ENCODE data around the gene OR2S2. TPM values are rescaled to one million over a fixed set of nuclear protein-coding genes. Genes with fewer than 3 reads are reported as not detected.
"Not testable (repeated sequence)": the region's sequence is repeated elsewhere in the genome, so short reads cannot be mapped to it uniquely, and the experiment has no call there.

OR2S2 gene
- total and polyA plus RNA-seq, 5 experiments from 2014 or later = not detected

- H3K36me3 Mint-ChIP-seq = peaks cover 0 to 3% (median 0%) of the 10 kb centered on the region in 3 donors
- H3K27ac Mint-ChIP-seq = peak overlapping the region; percentile 28 to 92 (median 80)
- H3K9me3 Mint-ChIP-seq = peaks cover 0 to 6% (median 0%) of the 10 kb centered on the region in 9 donors
- no peak for ATAC-seq
- no peaks in the 10 kb centered on the region for H3K27me3 Mint-ChIP-seq
- POLR2A ChIA-PET = interaction anchor here (0.6 to 1.2 kb wide), 2 partner anchors 29 to 35 kb away, joined by 3 to 4 read pairs; partner anchors contain the start of gene SPAAR
- peaks cover 35 to 67% (median 63%) of the 10 kb centered on the region in 4 donors for H3K4me1 Mint-ChIP-seq
- peak overlapping the region in 9 of 10 donors; percentile 24 to 73 (median 47) for H3K4me3 Mint-ChIP-seq
- DNase-seq = no peak
These were observed 19.2 kb downstream of the OR2S2 start for GRCh38 chr9:35938474-35939356.

DNA sequence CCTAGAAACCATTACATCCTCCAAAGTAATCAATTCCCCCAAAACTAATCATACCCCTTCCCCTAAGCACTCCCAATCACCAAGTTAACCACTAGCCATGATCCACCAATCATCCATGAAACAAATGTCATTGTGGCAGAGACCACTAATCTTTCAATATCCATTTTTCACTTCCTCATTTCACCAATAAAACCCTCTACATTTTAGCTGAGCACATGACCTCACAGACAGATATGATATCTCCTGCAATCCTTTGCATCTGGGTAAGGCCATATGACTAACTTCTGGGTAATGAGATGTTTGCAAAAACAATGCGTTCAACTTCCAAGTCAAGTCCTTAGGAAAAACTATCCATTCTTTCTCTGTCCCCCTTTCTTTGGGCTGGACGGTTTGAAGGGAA is 20.7 kb downstream of the OR2S2 start:
- peak overlapping the region in 2 of 10 donors; percentile 41 to 87 for H3K27ac Mint-ChIP-seq
- no peaks in the 10 kb centered on the region for H3K27me3 Mint-ChIP-seq
- peaks cover 0 to 3% (median 0%) of the 10 kb centered on the region in 3 donors for H3K36me3 Mint-ChIP-seq
- peaks cover 0 to 6% (median 0%) of the 10 kb centered on the region in 9 donors for H3K9me3 Mint-ChIP-seq
- POLR2A ChIA-PET = no interaction called here
- peak overlapping the region in 2 of 10 donors; percentile 10 to 28 for H3K4me3 Mint-ChIP-seq
- ATAC-seq (no peak), DNase-seq (no peak)
- peaks cover 33 to 70% (median 61%) of the 10 kb centered on the region in 4 donors for H3K4me1 Mint-ChIP-seq

DNA sequence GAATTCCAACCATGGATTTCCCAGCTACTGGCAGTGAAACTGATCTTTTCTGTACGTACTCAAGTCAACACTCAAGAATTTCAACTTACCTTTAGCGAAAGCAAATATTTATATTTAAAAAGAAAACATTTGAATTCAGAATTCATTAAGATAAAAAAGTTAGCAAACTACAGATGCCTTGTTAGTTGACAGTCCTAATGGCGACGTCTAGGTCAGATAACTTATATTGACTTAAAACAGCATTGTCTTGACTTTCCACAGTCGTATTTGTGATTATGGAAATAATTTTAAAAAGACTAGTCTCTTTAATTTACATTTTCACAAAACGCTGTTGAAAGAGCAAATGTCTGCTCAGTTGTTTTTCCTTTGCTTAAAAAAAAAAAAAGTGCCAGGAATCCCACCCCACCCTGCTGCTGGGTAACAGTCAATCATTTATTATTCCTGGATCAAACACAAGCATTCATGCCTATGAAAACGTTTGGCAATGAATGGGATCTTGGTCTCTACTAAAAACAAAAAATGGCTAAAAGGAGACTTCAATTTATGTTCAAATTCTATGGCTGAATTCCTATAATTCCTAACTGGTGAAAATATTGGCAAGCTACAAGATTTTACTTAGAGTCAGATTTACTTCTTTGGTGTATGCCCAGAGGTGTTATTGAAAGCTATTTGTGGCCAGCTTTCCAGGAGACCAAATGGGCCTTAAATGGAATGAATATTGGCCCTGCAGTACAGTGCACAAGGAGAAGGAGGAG is 22.0 kb downstream of the OR2S2 start:
- H3K36me3 Mint-ChIP-seq = peaks cover 0 to 3% (median 0%) of the 10 kb centered on the region in 3 donors
- DNase-seq (no peak), ATAC-seq (no peak)
- peak overlapping the region in 1 of 10 donors; percentile 28 for H3K4me3 Mint-ChIP-seq
- POLR2A ChIA-PET = no interaction called here
- H3K27me3 Mint-ChIP-seq = no peaks in the 10 kb centered on the region
- H3K9me3 Mint-ChIP-seq = peaks cover 0 to 6% (median 0%) of the 10 kb centered on the region in 9 donors
- no peak overlapping the region for H3K27ac Mint-ChIP-seq
- H3K4me1 Mint-ChIP-seq = peaks cover 27 to 63% (median 52%) of the 10 kb centered on the region in 4 donors

DNA sequence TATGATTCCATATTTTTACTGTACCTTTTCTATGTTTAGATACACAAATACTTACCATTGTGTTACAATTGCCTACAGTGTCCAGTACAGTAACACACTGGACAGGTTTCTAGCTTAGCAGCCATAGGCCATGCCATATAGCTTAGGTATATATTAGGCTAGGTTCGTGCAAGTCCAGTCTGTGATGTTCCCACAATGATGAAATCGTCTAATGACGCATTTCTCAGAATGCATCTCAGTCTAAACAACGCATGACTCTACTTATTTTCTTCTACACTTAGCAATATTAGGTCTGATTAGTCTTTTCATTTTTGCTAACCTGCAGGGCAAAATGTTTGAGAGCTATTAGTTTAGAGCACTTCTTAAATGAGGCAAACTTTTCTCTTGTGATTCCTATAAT is 22.7 kb downstream of the OR2S2 start:
- H3K27me3 Mint-ChIP-seq = no peaks in the 10 kb centered on the region
- DNase-seq = no peak
- POLR2A ChIA-PET = no interaction called here
- no peak overlapping the region for H3K27ac Mint-ChIP-seq
- H3K36me3 Mint-ChIP-seq = peaks cover 0 to 3% (median 0%) of the 10 kb centered on the region in 3 donors
- peaks cover 22 to 58% (median 46%) of the 10 kb centered on the region in 4 donors for H3K4me1 Mint-ChIP-seq
- H3K9me3 Mint-ChIP-seq = peaks cover 0 to 6% (median 0%) of the 10 kb centered on the region in 9 donors
- ATAC-seq = no peak
- no peak overlapping the region for H3K4me3 Mint-ChIP-seq

- H3K9me3 Mint-ChIP-seq, H3K27me3 Mint-ChIP-seq, ATAC-seq, H3K27ac Mint-ChIP-seq, DNase-seq, POLR2A ChIA-PET, H3K36me3 Mint-ChIP-seq, H3K4me3 Mint-ChIP-seq: not testable (repeated sequence)
- peaks cover 17 to 46% (median 34%) of the 10 kb centered on the region in 4 donors for H3K4me1 Mint-ChIP-seq
These were observed 23.9 kb downstream of the OR2S2 start for GRCh38 chr9:35934069-35934468.

GRCh38 chr9:35933550-35934067 is 24.3 kb downstream of the OR2S2 start:
- no peak for ATAC-seq
- Mint-ChIP-seq H3K27ac (no peak overlapping the region), H3K4me3 (no peak overlapping the region), H3K27me3 (no peaks in the 10 kb centered on the region), H3K9me3 (peaks cover 0 to 6% (median 0%) of the 10 kb centered on the region in 9 donors), H3K4me1 (peaks cover 15 to 41% (median 29%) of the 10 kb centered on the region in 4 donors), H3K36me3 (peaks cover 0 to 3% (median 0%) of the 10 kb centered on the region in 3 donors)
- DNase-seq = no peak
- POLR2A ChIA-PET = no interaction called here

GRCh38 chr9:35932735-35933134 is 25.2 kb downstream of the OR2S2 start:
- POLR2A ChIA-PET = interaction anchor here (0.6 kb wide), 1 partner anchor 26 kb away, joined by 3 read pairs; no protein-coding TSS in a partner anchor

GRCh38 chr9:35930989-35931388 is 27.0 kb downstream of the OR2S2 start:
- no peaks in the 10 kb centered on the region for H3K9me3 Mint-ChIP-seq
- ATAC-seq (no peak), DNase-seq (no peak)
- H3K36me3 Mint-ChIP-seq = no peaks in the 10 kb centered on the region
- peaks cover 2 to 23% (median 12%) of the 10 kb centered on the region in 4 donors for H3K4me1 Mint-ChIP-seq
- no peak overlapping the region for H3K4me3 Mint-ChIP-seq
- POLR2A ChIA-PET = no interaction called here
- H3K27ac Mint-ChIP-seq = no peak overlapping the region
- H3K27me3 Mint-ChIP-seq = no peaks in the 10 kb centered on the region

More at GRCh38 chr9:35932735-35933134, 25.2 kb downstream of the OR2S2 start:
- H3K36me3 Mint-ChIP-seq = peaks cover 0 to 3% (median 0%) of the 10 kb centered on the region in 3 donors
- peaks cover 0 to 6% (median 0%) of the 10 kb centered on the region in 9 donors for H3K9me3 Mint-ChIP-seq
- DNase-seq (peak in 2 of 10 donors; percentile 16 to 27), ATAC-seq (peak in 1 of 2 donors; percentile 62)
- peak overlapping the region in 1 of 10 donors; percentile 10 for H3K4me3 Mint-ChIP-seq
- peaks cover 8 to 33% (median 22%) of the 10 kb centered on the region in 4 donors for H3K4me1 Mint-ChIP-seq
- H3K27ac Mint-ChIP-seq = peak overlapping the region in 1 of 10 donors; percentile 30
- no peaks in the 10 kb centered on the region for H3K27me3 Mint-ChIP-seq

- peaks cover 0 to 2% (median 0%) of the 10 kb centered on the region in 5 donors for H3K27me3 Mint-ChIP-seq
- H3K9me3 Mint-ChIP-seq = no peaks in the 10 kb centered on the region
- DNase-seq (no peak), ATAC-seq (no peak)
- H3K36me3 Mint-ChIP-seq = no peaks in the 10 kb centered on the region
- POLR2A ChIA-PET = no interaction called here
- H3K4me3 Mint-ChIP-seq = no peak overlapping the region
- no peak overlapping the region for H3K27ac Mint-ChIP-seq
- peaks cover 2 to 23% (median 12%) of the 10 kb centered on the region in 4 donors for H3K4me1 Mint-ChIP-seq
These were observed 27.4 kb downstream of the OR2S2 start for GRCh38 chr9:35930521-35930920.

DNA sequence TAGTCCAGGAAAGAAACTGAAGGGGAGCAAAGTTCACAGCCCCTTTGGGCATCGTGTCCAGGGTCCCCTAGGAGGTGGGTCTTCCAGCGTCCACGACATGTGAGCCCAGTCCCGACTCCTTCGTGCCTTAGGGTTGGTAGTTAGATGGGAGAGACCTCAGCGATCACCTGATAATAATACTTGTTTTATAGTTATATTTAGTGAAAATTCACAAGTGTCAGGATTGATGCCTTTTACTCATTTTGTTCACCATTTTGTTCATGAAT is 28.6 kb downstream of the OR2S2 start:
- H3K4me1 Mint-ChIP-seq = peaks cover 2 to 23% (median 12%) of the 10 kb centered on the region in 4 donors
- H3K27ac Mint-ChIP-seq = no peak overlapping the region
- DNase-seq = no peak
- H3K36me3 Mint-ChIP-seq = no peaks in the 10 kb centered on the region
- no peak overlapping the region for H3K4me3 Mint-ChIP-seq
- no peaks in the 10 kb centered on the region for H3K9me3 Mint-ChIP-seq
- POLR2A ChIA-PET = no interaction called here
- ATAC-seq = no peak
- H3K27me3 Mint-ChIP-seq = peaks cover 0 to 2% (median 0%) of the 10 kb centered on the region in 5 donors

DNA sequence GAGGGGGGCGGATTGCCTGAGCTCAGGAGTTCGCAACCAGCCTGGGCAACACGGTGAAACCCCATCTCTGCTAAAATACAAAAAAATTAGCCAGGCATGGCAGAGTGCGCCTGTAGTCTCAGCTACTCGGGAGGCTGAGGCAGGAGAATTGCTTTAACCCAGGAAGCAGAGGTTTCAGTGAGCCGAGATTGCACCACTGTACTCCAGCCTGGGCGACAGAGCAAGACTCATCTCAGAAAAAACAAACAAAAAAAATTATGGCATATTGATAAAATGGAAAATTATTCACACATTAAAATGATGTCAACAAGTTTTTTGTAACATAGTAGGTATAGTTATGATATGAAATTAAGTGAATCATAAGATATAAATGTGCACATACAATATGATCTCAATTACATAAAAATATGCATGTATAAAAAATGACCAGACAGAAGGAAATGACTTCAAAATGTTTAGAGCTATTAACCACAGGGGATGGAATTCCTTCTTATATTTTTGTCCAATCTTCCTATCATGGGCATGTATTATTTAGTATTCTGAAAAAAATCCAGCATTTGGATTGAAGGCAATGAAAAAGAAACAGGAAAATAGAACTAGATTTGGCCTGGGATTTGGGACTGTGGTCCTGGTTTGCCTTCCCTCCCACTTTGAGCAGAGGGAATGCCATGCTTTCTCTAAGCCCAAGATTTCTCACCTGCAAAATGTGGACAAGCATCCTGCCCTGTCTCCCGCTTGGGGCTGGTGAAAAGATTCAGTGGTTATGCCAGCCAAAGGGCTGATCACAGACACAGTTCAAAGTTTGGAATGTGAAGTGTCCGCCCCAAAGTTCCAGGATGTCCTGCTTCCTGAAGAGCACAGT is 29.1 kb downstream of the OR2S2 start:
- POLR2A ChIA-PET = no interaction called here
- no peaks in the 10 kb centered on the region for H3K9me3 Mint-ChIP-seq
- H3K4me1 Mint-ChIP-seq = peaks cover 2 to 21% (median 13%) of the 10 kb centered on the region in 4 donors
- DNase-seq = no peak
- H3K27me3 Mint-ChIP-seq = peaks cover 0 to 2% (median 0%) of the 10 kb centered on the region in 5 donors
- ATAC-seq = no peak
- no peak overlapping the region for H3K4me3 Mint-ChIP-seq
- no peaks in the 10 kb centered on the region for H3K36me3 Mint-ChIP-seq
- H3K27ac Mint-ChIP-seq = no peak overlapping the region

Data from naive thymus-derived CD8-positive, alpha-beta T cell (primary cell).